Natural killer cell (primary cell): Measurements from ENCODE around the gene POLDIP3. TPM values are rescaled to one million over a fixed set of nuclear protein-coding genes. Genes with fewer than 3 reads are reported as not detected.
A peak's percentile ranks its signal among the peaks of the same experiment; 100 is the strongest.
"Not testable (repeated sequence)": the region's sequence is repeated elsewhere in the genome, so short reads cannot be mapped to it uniquely, and the experiment has no call there.

ENCODE experiments used
- ATAC-seq, 3 donors: fragments of 150-1000 bp in 2 of 3; fragments of 200-7000 bp in 1 of 3; cut with Tn5 transposase; 1 replicate in 1 of 3; 2 replicates in 2 of 3; pipeline ENCODE4 v1.10.0; 2021; ENCODE audit warnings: mild to moderate bottlenecking in 2 of 3, moderate library complexity in 2 of 3
- DNase-seq, 2 donors: peaks; one replicate each; pipeline versions ENCODE4 v3.0.0 to v3.0.0-alpha.2; 2013 to 2021; ENCODE audit warnings: mixed read lengths in 1 of 2
- H3K27ac ChIP-seq: one replicate; pipeline ENCODE4 v1.5.1; 2013; ENCODE audit warnings: mild to moderate bottlenecking, low read length
- H3K27me3 ChIP-seq: one replicate; pipeline ENCODE4 v1.6.1; 2013; ENCODE audit warnings: low read length; ENCODE audit not compliant: control insufficient read depth, insufficient read depth
- H3K36me3 ChIP-seq: one replicate; pipeline ENCODE4 v1.6.1; 2013; ENCODE audit warnings: low read length; ENCODE audit not compliant: control insufficient read depth, insufficient read depth
- H3K4me1 ChIP-seq: one replicate; pipeline ENCODE4 v1.6.1; 2013; ENCODE audit warnings: low read length; ENCODE audit not compliant: control insufficient read depth, insufficient read depth
- H3K4me3 ChIP-seq: one replicate; pipeline ENCODE4 v1.5.1; 2013; ENCODE audit warnings: low read length
- H3K9me3 ChIP-seq: one replicate; pipeline ENCODE4 v1.6.1; 2013; ENCODE audit warnings: low read length; ENCODE audit not compliant: control insufficient read depth, insufficient read depth
- H3K27ac Mint-ChIP-seq, 2 donors: one replicate each; pipeline ENCODE4 v1.8.0; 2022; ENCODE audit warnings: mild to moderate bottlenecking in 2 of 2, mixed read lengths in 2 of 2, moderate library complexity in 1 of 2
- H3K27me3 Mint-ChIP-seq, 2 donors: one replicate each; pipeline ENCODE4 v1.8.0; 2022; ENCODE audit warnings: low read depth in 2 of 2, mixed read lengths in 2 of 2
- H3K36me3 Mint-ChIP-seq: one replicate; pipeline ENCODE4 v1.8.0; 2022; ENCODE audit warnings: mixed read lengths
- H3K4me1 Mint-ChIP-seq, 2 donors: one replicate each; pipeline ENCODE4 v1.8.0; 2022; ENCODE audit warnings: mixed read lengths in 2 of 2
- H3K4me3 Mint-ChIP-seq: one replicate; pipeline ENCODE4 v1.8.0; 2022; ENCODE audit warnings: mild to moderate bottlenecking, moderate library complexity, mixed read lengths
- H3K9me3 Mint-ChIP-seq, 2 donors: one replicate each; pipeline ENCODE4 v1.8.0; 2022; ENCODE audit warnings: mixed read lengths in 2 of 2
- WGBS: methylation state at CpG from one replicate; pipeline ENCODE4 v1.1.7; 2013; ENCODE audit warnings: missing lambda C conversion rate; ENCODE audit not compliant: insufficient coverage; 5-methylcytosine and 5-hydroxymethylcytosine counted together
- intact Hi-C: fragments of 100-400 bp; cut with micrococcal nuclease; formaldehyde crosslinking; loops from one replicate; pipeline ENCODE4 v1.14.2; 2022
- total RNA-seq, 4 donors: library from RNA; stranded (reverse); fragments of 120-200 nt in 1 of 4; gene quantifications; one replicate each; pipeline versions ENCODE4 v1.2.3 to v1.2.4, GENCODE V29; 2013 to 2022
- TF ChIP-seq, protein P1 (sequence below): fragments of 200-600 bp; IDR thresholded peaks from one replicate; pipeline ENCODE4 v1.8.0; 2022; ENCODE audit warnings: antibody characterized with exemption

Gene POLDIP3
- total RNA-seq, 3 donors from 2014 or later (not counting 1 experiment from before 2014, with no cell fraction given) = 66.1 to 82.8 (median 70.8) TPM

DNA sequence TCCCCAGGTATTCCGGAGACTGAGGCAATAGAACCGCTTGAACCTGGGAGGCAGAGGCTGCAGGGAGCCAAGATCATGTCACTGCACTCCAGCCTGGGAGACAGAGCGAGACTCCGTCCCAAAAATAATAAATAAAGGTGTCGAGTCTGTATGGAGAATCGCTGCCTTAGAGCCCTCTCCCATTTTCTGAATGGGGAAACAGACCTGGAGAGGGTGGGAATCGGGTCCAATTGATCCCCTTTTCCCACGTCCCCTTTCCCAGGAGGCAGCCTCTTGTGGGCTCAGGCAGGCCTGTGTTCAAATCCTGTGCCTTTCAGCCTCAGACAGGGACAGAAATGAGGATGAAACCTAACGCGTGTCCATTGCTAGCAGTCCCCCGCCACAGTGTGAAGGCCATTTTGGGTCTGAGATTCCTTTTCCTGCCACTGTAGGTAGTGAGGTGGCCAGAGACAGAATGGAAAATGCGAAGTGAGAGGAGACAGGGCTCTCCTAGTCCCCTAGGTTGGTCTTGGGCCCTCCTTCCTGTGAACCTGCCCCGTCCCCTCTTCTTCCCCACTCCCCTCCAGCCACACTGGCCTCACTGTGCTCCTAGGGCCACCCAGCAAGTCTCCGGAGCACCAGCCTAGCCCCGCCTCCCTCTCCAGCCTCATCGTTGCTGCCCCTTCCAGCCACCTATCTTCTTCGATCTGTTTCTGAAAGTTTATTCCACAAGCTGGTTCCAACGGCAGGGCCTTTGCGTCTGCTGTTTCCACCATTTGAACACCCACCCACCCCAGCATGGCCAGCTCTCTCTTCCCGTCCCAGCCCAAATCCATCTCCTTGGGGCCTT lies 2.7 kb upstream of the POLDIP3 start:
- peaks cover 7% of the 10 kb centered on the region for H3K36me3 ChIP-seq
- H3K4me1 ChIP-seq = peaks cover 30% of the 10 kb centered on the region
- no peaks in the 10 kb centered on the region for H3K9me3 Mint-ChIP-seq
- peak overlapping the region in 1 of 2 donors; percentile 100 for H3K27ac Mint-ChIP-seq
- H3K9me3 ChIP-seq = no peaks in the 10 kb centered on the region
- H3K27me3 ChIP-seq = no peaks in the 10 kb centered on the region
- TF ChIP-seq, protein P1, sequence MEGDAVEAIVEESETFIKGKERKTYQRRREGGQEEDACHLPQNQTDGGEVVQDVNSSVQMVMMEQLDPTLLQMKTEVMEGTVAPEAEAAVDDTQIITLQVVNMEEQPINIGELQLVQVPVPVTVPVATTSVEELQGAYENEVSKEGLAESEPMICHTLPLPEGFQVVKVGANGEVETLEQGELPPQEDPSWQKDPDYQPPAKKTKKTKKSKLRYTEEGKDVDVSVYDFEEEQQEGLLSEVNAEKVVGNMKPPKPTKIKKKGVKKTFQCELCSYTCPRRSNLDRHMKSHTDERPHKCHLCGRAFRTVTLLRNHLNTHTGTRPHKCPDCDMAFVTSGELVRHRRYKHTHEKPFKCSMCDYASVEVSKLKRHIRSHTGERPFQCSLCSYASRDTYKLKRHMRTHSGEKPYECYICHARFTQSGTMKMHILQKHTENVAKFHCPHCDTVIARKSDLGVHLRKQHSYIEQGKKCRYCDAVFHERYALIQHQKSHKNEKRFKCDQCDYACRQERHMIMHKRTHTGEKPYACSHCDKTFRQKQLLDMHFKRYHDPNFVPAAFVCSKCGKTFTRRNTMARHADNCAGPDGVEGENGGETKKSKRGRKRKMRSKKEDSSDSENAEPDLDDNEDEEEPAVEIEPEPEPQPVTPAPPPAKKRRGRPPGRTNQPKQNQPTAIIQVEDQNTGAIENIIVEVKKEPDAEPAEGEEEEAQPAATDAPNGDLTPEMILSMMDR = no peak
- no peak overlapping the region for H3K4me3 Mint-ChIP-seq
- no peak overlapping the region for H3K27ac ChIP-seq
- peaks cover 33 to 42% of the 10 kb centered on the region in 2 donors for H3K4me1 Mint-ChIP-seq
- intact Hi-C loops = loop anchor here (5.0 kb wide), 1 partner anchor 570 kb away; the partner anchor contains the start of gene TTLL12
- 85% methylated on average over 20 of the region's 20 CpGs for WGBS
- H3K27me3 Mint-ChIP-seq = no peaks in the 10 kb centered on the region
- no peaks in the 10 kb centered on the region for H3K36me3 Mint-ChIP-seq
- ATAC-seq (no peak), DNase-seq (no peak)
- no peak overlapping the region for H3K4me3 ChIP-seq

DNA sequence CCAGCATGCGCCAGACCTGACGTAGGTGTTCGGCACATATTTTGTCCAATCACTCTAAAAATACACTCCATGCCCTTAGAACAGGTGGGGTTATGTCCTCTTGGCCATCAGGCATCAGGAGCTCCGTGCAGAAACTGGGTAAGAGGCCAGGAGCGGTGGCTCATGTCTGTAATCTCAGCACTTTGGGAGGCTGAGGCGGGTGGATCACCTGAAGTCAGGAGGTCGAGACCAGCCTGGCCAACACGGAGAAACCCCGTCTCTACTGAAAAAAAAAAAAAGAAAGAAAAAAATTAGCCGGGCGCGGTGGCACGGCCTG lies 1.1 kb upstream of the POLDIP3 start:
- 8% methylated on average over 13 of the region's 13 CpGs for WGBS
- ATAC-seq = not testable (repeated sequence)
- H3K4me1 Mint-ChIP-seq = peaks cover 34 to 42% of the 10 kb centered on the region in 2 donors

DNA sequence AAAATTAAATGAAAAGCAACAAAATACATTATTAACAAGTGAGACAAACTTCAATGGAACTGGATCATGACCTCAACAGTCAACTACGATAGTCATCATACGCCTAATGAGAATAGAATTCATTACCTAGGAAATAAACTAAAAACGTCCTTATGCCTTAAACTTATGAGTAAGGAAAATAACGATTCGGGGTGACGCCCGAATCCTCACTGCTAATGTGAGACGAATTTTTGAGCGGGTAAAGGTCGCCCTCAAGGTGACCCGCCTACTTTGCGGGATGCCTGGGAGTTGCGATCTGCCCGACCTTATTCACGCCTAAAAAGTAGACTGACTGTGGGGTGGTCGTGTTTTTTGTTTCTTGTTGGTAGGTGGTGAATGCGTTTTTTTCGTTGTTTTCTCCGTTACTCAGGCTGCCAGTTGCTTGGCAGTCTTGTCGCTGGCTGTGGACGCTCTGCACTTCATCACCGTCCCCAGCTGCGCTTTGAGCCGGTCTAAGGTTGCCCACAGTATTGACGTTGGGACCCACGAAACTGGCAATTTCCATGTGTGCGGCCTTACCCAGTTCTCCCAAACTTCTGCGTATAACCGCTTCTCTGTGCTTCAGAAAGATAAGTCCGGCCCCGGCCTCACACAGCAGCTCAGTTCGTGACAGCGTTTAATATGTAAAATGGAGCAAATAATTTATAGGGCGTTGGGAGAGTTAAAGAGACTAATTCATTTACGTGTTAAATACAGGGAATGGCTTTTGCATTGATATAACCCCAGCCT lies 593 bp upstream of the POLDIP3 start:
- TF ChIP-seq, protein P1 = no peak
- Mint-ChIP-seq H3K27ac (peak overlapping the region; percentile 100), H3K4me1 (peaks cover 34 to 45% of the 10 kb centered on the region in 2 donors), H3K9me3 (no peaks in the 10 kb centered on the region), H3K36me3 (no peaks in the 10 kb centered on the region), H3K27me3 (no peaks in the 10 kb centered on the region), H3K4me3 (peak overlapping the region; percentile 97)
- Histone ChIP-seq H3K27me3 (no peaks in the 10 kb centered on the region), H3K27ac (peak overlapping the region; percentile 84), H3K4me3 (peak overlapping the region; percentile 70), H3K36me3 (peaks cover 7% of the 10 kb centered on the region), H3K9me3 (no peaks in the 10 kb centered on the region), H3K4me1 (peaks cover 42% of the 10 kb centered on the region)
- peak; percentile 66 to 84 (median 73) for ATAC-seq
- WGBS = under 1% methylated on average over 33 of the region's 35 CpGs
- intact Hi-C loops = loop anchor here (2.0 to 5.0 kb wide), 2 partner anchors 34 to 572 kb away; partner anchors contain the start of genes CYB5R3 and TTLL12
- DNase-seq = peak; percentile 80 to 94

More for the DNA sequence above, 1.1 kb upstream of the POLDIP3 start:
- H3K27me3 ChIP-seq, H3K27me3 Mint-ChIP-seq, H3K36me3 Mint-ChIP-seq, H3K9me3 ChIP-seq, H3K9me3 Mint-ChIP-seq, DNase-seq: not testable (repeated sequence)
- peaks cover 11% of the 10 kb centered on the region for H3K36me3 ChIP-seq
- intact Hi-C loops = loop anchor here (2.0 to 5.0 kb wide), 2 partner anchors 33 to 571 kb away; partner anchors contain the start of genes CYB5R3 and TTLL12
- H3K4me3 ChIP-seq = peak overlapping the region; percentile 22
- peak overlapping the region; percentile 100 for H3K27ac Mint-ChIP-seq
- H3K4me1 ChIP-seq = peaks cover 37% of the 10 kb centered on the region
- H3K4me3 Mint-ChIP-seq = peak overlapping the region; percentile 97
- H3K27ac ChIP-seq = peak overlapping the region; percentile 84

DNA sequence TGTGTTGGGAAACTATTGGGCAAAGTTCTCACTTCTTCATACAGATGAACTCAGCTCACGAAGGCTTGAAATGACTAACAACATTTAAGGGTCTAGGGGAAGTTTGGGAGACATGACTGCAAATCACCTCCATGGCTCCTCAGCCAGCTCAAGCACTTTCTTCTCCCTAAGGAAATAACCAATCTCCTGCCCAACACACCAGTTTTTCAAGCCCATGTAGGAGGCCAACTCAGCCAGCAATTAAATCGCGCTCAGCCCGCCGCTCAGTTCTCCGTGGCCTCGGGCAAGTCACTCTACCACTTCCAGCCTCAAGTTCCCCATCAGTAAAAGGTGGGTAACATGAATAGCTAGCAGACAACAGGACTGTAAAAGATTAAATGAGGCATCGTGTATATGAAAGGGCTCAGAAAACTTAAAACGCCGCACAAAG lies 796 bp downstream of the POLDIP3 start:
- H3K36me3 Mint-ChIP-seq = no peaks in the 10 kb centered on the region
- Histone ChIP-seq H3K4me3 (peak overlapping the region; percentile 70), H3K27me3 (no peaks in the 10 kb centered on the region), H3K4me1 (peaks cover 44% of the 10 kb centered on the region), H3K27ac (peak overlapping the region; percentile 84), H3K9me3 (no peaks in the 10 kb centered on the region), H3K36me3 (peaks cover 6% of the 10 kb centered on the region)
- TF ChIP-seq, protein P1 = no peak
- H3K9me3 Mint-ChIP-seq = no peaks in the 10 kb centered on the region
- H3K27ac Mint-ChIP-seq = peak overlapping the region; percentile 100
- no peak for DNase-seq
- intact Hi-C loops = loop anchor here (1.0 to 2.0 kb wide), 2 partner anchors 35 to 401 kb away; partner anchors contain the start of genes CYB5R3 and PACSIN2
- peaks cover 34 to 54% of the 10 kb centered on the region in 2 donors for H3K4me1 Mint-ChIP-seq
- under 1% methylated on average over 10 of the region's 10 CpGs for WGBS
- peak overlapping the region; percentile 91 for H3K4me3 Mint-ChIP-seq
- no peaks in the 10 kb centered on the region for H3K27me3 Mint-ChIP-seq
- ATAC-seq = no peak
